GM12878 (cell line): ENCODE results near the gene PPP6R2. TPM values are rescaled to one million over a fixed set of nuclear protein-coding genes. Genes with fewer than 3 reads are reported as not detected.

Experiments used
- ATAC-seq: fragments of 200-7000 bp; cut with Tn5 transposase; 3 replicates; pipeline ENCODE4 v1.9.1; 2020; ENCODE audit warnings: mild to moderate bottlenecking, moderate library complexity
- BruUV-seq: library from RNA; stranded (reverse); fragments of 400-500 nt; replicated peaks from 2 replicates; lab custom pipeline; 2021; lab: Mats Ljungman, UMichigan
- CTCF ChIA-PET: fragments of 300-600 bp; sonication (Branson Sonifier 250); formaldehyde crosslinking; extraction: SDS; loops from one replicate; lab custom pipeline; 2021; ENCODE audit warnings: inconsistent platforms; lab: Yijun Ruan, JAX
- POLR2A ChIA-PET: fragments of 350-600 bp; formaldehyde crosslinking; extraction: SDS; loops from one replicate; lab custom pipeline; 2021; ENCODE audit warnings: inconsistent platforms; lab: Charles Lee
- RAD21 ChIA-PET: fragments of 300-600 bp; sonication (Branson Sonifier 250); formaldehyde crosslinking; loops from one replicate; lab custom pipeline; 2023; ENCODE audit warnings: antibody characterized with exemption; ENCODE audit not compliant: unreplicated experiment; lab: Charles Lee
- SMC1A ChIA-PET: fragments of 300-600 bp; sonication (Branson Sonifier 250); formaldehyde crosslinking; loops from one replicate; lab custom pipeline; 2023; ENCODE audit not compliant: unreplicated experiment, uncharacterized antibody; lab: Charles Lee
- DNase-seq: peaks from one replicate; pipeline ENCODE4 v3.0.0-alpha.2; 2011; ENCODE audit warnings: low read depth, low spot score
- FAIRE-seq: peaks from 3 replicates; lab custom pipeline; 2011; peaks lifted over from hg19 to GRCh38; lab: Jason Lieb, UNC
- H2AFZ ChIP-seq: 2 replicates; pipeline ENCODE4 v1.6.0; 2011; ENCODE audit warnings: low read depth, low read length, control low read depth; ENCODE audit not compliant: control insufficient read depth
- H3K27ac ChIP-seq: 2 replicates; pipeline ENCODE4 v1.5.1; 2011; ENCODE audit warnings: control low read depth; ENCODE audit not compliant: control insufficient read depth, insufficient read depth
- H3K27me3 ChIP-seq, 2 experiments: replicated peaks in 1 of 2; 2 replicates each; pipeline versions ENCODE4 v1.6.0 to v1.6.1; 2011; ENCODE audit warnings: low read length in 1 of 2; ENCODE audit not compliant: control insufficient read depth in 2 of 2, insufficient read depth in 2 of 2
- H3K36me3 ChIP-seq, 2 experiments: 2 replicates each; pipeline ENCODE4 v1.5.1; 2011; ENCODE audit warnings: low read length in 1 of 2; ENCODE audit not compliant: control insufficient read depth in 2 of 2, insufficient read depth in 2 of 2
- H3K4me1 ChIP-seq: 2 replicates; pipeline ENCODE4 v1.6.1; 2011; ENCODE audit warnings: mild to moderate bottlenecking, low read length, moderate library complexity, mixed read lengths; ENCODE audit not compliant: control insufficient read depth, insufficient read depth
- H3K4me2 ChIP-seq: 2 replicates; pipeline ENCODE4 v1.6.0; 2011; ENCODE audit warnings: control low read depth; ENCODE audit not compliant: control insufficient read depth, insufficient read depth
- H3K4me3 ChIP-seq: fragments of 200-600 bp; sonication (generic); 2 replicates; pipeline ENCODE4 v1.5.1; 2016
- H3K79me2 ChIP-seq: 2 replicates; pipeline ENCODE4 v1.6.0; 2011; ENCODE audit warnings: low read length; ENCODE audit not compliant: control insufficient read depth, insufficient read depth
- H3K9ac ChIP-seq: 2 replicates; pipeline ENCODE4 v1.8.0; 2011; ENCODE audit warnings: low read length, control low read depth, mixed read lengths; ENCODE audit not compliant: control insufficient read depth, insufficient read depth
- H3K9me3 ChIP-seq: replicated peaks from 3 replicates; pipeline ENCODE4 v1.5.1; 2011; ENCODE audit warnings: mild to moderate bottlenecking, low read length; ENCODE audit not compliant: control insufficient read depth, insufficient read depth
- H4K20me1 ChIP-seq: 2 replicates; pipeline ENCODE4 v1.6.0; 2011; ENCODE audit not compliant: control insufficient read depth, insufficient read depth
- CREB1 ChIP-seq: IDR thresholded peaks from 2 replicates; pipeline ENCODE4 v1.6.1; 2012; ENCODE audit warnings: low read depth, mild to moderate bottlenecking, inconsistent platforms
- DPF2 ChIP-seq: fragments of 450-650 bp; IDR thresholded peaks from 2 replicates; pipeline ENCODE4 v1.6.1; 2017; ENCODE audit warnings: mild to moderate bottlenecking
- HDAC2 ChIP-seq: fragments of 200-600 bp; sonication (generic); IDR thresholded peaks from 2 replicates; pipeline ENCODE4 v1.6.1; 2017
- HDGF ChIP-seq: fragments of 450-650 bp; IDR thresholded peaks from 2 replicates; pipeline ENCODE4 v1.6.1; 2016; ENCODE audit warnings: antibody characterized with exemption
- HSF1 ChIP-seq: fragments of 150-350 bp; IDR thresholded peaks from 2 replicates; pipeline ENCODE4 v1.6.1; 2014; ENCODE audit warnings: mild to moderate bottlenecking, low read depth, low read length
- JUND ChIP-seq: IDR thresholded peaks from 2 replicates; pipeline ENCODE4 v1.6.1; 2012; ENCODE audit warnings: low read depth, mild to moderate bottlenecking, low read length, improper control_type of control experiment, moderate library complexity
- RELA ChIP-seq: fragments of 450-650 bp; IDR thresholded peaks from 2 replicates; pipeline ENCODE4 v1.8.0; 2014; ENCODE audit warnings: borderline replicate concordance; ENCODE audit not compliant: partially characterized antibody
- ZSCAN29 ChIP-seq: fragments of 450-650 bp; IDR thresholded peaks from 2 replicates; pipeline ENCODE4 v1.6.1; 2017; ENCODE audit warnings: mild to moderate bottlenecking, moderate library complexity
- WGBS: methylation state at CpG from one replicate; pipeline ENCODE4 v1.1.6; 2016; ENCODE audit warnings: low lambda C conversion rate; ENCODE audit not compliant: insufficient replicate concordance, insufficient coverage; ENCODE audit errors: missing lambda C conversion rate; 5-methylcytosine and 5-hydroxymethylcytosine counted together
- in situ Hi-C: fragments of 300-500 bp; cut with MboI; formaldehyde crosslinking; loops from 9 replicates; pipeline ENCODE4 v1.14.3; 2018; ENCODE audit warnings: mixed read lengths
- intact Hi-C: fragments of 100-400 bp; cut with micrococcal nuclease; formaldehyde crosslinking; loops from one replicate; pipeline ENCODE4 v1.14.2; 2022; ENCODE audit not compliant: unreplicated experiment
- polyA plus RNA-seq, 11 experiments: library from polyadenylated mRNA; depleted of rRNA in 4 of 11; unstranded in 6 of 11; stranded (reverse) in 5 of 11; fragments of >200 nt; fragmentation: Nextera tagmentation in 4 of 11; fragmentation: Illumina TruSeq in 1 of 11; extraction: Ambion mirVana in 4 of 11; extraction: Trizol in 1 of 11; gene quantifications; 1 replicate in 1 of 11; 2 replicates in 10 of 11; pipeline versions ENCODE4 v1.2.1 to v1.2.3, GENCODE V29; 2011 to 2016; ENCODE audit warnings: inconsistent platforms in 2 of 11, missing spikeins in 2 of 11, low read depth in 1 of 11
- total RNA-seq, 4 experiments: library from RNA; depleted of rRNA in 3 of 4; stranded (reverse); fragments of >200 nt in 3 of 4; fragmentation: Illumina TruSeq in 1 of 4; extraction: Trizol in 1 of 4; gene quantifications; 2 replicates each; pipeline versions ENCODE4 v1.2.1 to v1.2.3, GENCODE V29; 2013 to 2021
- TF ChIP-seq, protein P1 (sequence below): fragments of 450-650 bp; formaldehyde crosslinking; IDR thresholded peaks from 2 replicates; pipeline ENCODE4 v1.5.0; 2022; ENCODE audit warnings: mild to moderate bottlenecking, missing genetic modification characterization

The PPP6R2 gene
- total and polyA plus RNA-seq, 10 of the 15 experiments (the other 5 are each of a cell fraction or from before 2014, with no cell fraction given): 0.29 to 52.6 (median 25.4) TPM

DNA sequence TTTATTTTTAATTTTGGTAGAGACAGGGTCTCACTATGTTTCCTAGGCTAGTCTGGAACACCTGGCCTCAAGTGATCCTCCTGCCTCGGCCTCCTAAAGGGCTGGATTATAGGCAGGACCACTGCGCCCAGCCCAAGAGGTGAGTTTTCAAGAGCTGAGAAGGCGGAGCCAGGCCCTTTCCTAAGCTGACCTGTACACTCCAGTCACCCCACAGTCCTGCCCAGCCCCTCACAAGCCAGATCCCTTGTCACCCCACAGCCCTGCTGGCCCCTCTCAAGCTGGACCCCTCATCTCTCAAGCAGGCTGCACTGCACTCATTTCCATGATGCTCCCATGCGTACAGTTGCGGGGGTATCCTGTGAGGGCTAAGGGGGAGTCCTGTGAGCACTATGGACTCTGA is 19.2 kb upstream of the PPP6R2 start (continued):
- no peak for TF ChIP-seq JUND

- no peak overlapping the region for H3K27ac ChIP-seq
- ATAC-seq (no peak), DNase-seq (no peak), FAIRE-seq (no peak)
- H3K27me3 ChIP-seq: no peaks in the 10 kb centered on the region
- no peaks in the 10 kb centered on the region for H4K20me1 ChIP-seq
- ChIA-PET CTCF (interaction anchor here (0.7 to 4.2 kb wide), 14 partner anchors 9 to 231 kb away, joined by 3 to 36 read pairs (median 4); partner anchors contain the start of genes SCO2 and TUBGCP6), POLR2A (interaction anchor here (0.7 to 1.8 kb wide), 4 partner anchors 11 to 49 kb away, joined by 3 to 4 read pairs (median 3); no protein-coding TSS in a partner anchor), RAD21 (interaction anchor here (0.8 to 1.8 kb wide), 5 partner anchors 11 to 172 kb away, joined by 3 to 6 read pairs (median 4); partner anchors contain the start of gene PLXNB2), SMC1A (interaction anchor here (0.7 to 2.0 kb wide), 4 partner anchors 10 to 295 kb away, joined by 3 to 6 read pairs (median 4); partner anchors contain the start of gene HDAC10)
- H2AFZ ChIP-seq: no peak overlapping the region
- WGBS: 73% methylated on average over 16 of the region's 19 CpGs
- no peak overlapping the region for H3K9ac ChIP-seq
- no peaks in the 10 kb centered on the region for H3K36me3 ChIP-seq
- H3K4me1 ChIP-seq: peaks cover 2% of the 10 kb centered on the region; the same call in 1 of the 2 replicates
- no peak overlapping the region for H3K4me3 ChIP-seq
- no peak for TF ChIP-seq DPF2
- TF ChIP-seq HSF1: no peak
- no peak for TF ChIP-seq HDAC2
- TF ChIP-seq RELA: no peak
- no peak for TF ChIP-seq CREB1
- no peak for TF ChIP-seq HDGF
- TF ChIP-seq, protein P1, sequence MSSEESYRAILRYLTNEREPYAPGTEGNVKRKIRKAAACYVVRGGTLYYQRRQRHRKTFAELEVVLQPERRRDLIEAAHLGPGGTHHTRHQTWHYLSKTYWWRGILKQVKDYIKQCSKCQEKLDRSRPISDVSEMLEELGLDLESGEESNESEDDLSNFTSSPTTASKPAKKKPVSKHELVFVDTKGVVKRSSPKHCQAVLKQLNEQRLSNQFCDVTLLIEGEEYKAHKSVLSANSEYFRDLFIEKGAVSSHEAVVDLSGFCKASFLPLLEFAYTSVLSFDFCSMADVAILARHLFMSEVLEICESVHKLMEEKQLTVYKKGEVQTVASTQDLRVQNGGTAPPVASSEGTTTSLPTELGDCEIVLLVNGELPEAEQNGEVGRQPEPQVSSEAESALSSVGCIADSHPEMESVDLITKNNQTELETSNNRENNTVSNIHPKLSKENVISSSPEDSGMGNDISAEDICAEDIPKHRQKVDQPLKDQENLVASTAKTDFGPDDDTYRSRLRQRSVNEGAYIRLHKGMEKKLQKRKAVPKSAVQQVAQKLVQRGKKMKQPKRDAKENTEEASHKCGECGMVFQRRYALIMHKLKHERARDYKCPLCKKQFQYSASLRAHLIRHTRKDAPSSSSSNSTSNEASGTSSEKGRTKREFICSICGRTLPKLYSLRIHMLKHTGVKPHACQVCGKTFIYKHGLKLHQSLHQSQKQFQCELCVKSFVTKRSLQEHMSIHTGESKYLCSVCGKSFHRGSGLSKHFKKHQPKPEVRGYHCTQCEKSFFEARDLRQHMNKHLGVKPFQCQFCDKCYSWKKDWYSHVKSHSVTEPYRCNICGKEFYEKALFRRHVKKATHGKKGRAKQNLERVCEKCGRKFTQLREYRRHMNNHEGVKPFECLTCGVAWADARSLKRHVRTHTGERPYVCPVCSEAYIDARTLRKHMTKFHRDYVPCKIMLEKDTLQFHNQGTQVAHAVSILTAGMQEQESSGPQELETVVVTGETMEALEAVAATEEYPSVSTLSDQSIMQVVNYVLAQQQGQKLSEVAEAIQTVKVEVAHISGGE (CRISPR knock-in tag): no peak
- TF ChIP-seq JUND: no peak
- TF ChIP-seq ZSCAN29: no peak
- in situ Hi-C loops (loop anchor here (5.0 kb wide), 1 partner anchor 48 kb away; no protein-coding TSS in a partner anchor), intact Hi-C loops (no loop called here)
- H3K79me2 ChIP-seq: peaks cover 1% of the 10 kb centered on the region; the same call in 1 of the 2 replicates
- H3K4me2 ChIP-seq: no peak overlapping the region
- BruUV-seq: no TSS peak
- H3K9me3 ChIP-seq: no peaks in the 10 kb centered on the region
These were observed 17.5 kb upstream of the PPP6R2 start for GRCh38 chr22:50325444-50326224.
